Measurements from ENCODE around the gene SSBP1. TPM values are rescaled to one million over a fixed set of nuclear protein-coding genes. Genes with fewer than 3 reads are reported as not detected.

SSBP1 gene
- total and polyA plus RNA-seq, 2 experiments from 2014 or later, result 283 to 1,006 TPM

GRCh38 chr7:141712603-141713255, 25.4 kb upstream of the SSBP1 start (continued):
- TF ChIP-seq ETS1 (IDR thresholded peaks at IDR 0.05), result no peak
- no peak for TF ChIP-seq EZH2 (IDR thresholded peaks at IDR 0.05; ENCODE audit: low read depth, unreplicated experiment)
- TF ChIP-seq JUNB (IDR thresholded peaks at IDR 0.05; ENCODE audit: unreplicated experiment), result no peak
- TF ChIP-seq CTCF (conservative IDR thresholded peaks at IDR 0.05; ENCODE audit: low read depth in 2 of 2), result no peak

GRCh38 chr7:141713890-141714289, 24.3 kb upstream of the SSBP1 start:
- TF ChIP-seq ZNF462 (CRISPR knock-in tag; IDR thresholded peaks at IDR 0.05) (0 out of 2 replicates have a peak, but pooled peaks have one; percentile 22), ZNF331 (CRISPR knock-in tag; IDR thresholded peaks at IDR 0.05; ENCODE audit: low read depth) (no peak), EZH2phosphoT487 (IDR thresholded peaks at IDR 0.05; ENCODE audit: unreplicated experiment) (no peak), STAT1 (IDR thresholded peaks at IDR 0.05; ENCODE audit: unreplicated experiment) (no peak), ZNF114 (CRISPR knock-in tag; IDR thresholded peaks at IDR 0.05) (no peak)
- H4K20me1 ChIP-seq (replicated peaks; ENCODE audit: insufficient read depth), result no peaks in the 10 kb centered on the region
- H3K4me2 ChIP-seq, result no peak overlapping the region
- no peaks in the 10 kb centered on the region for H3K27me3 ChIP-seq (ENCODE audit: insufficient read depth)
- Mint-ChIP-seq H3K36me3 (ENCODE audit: low read depth) (no peaks in the 10 kb centered on the region), H3K27ac (no peak overlapping the region), H3K4me1 (peaks cover 63% of the 10 kb centered on the region), H3K9me3 (no peaks in the 10 kb centered on the region), H3K27me3 (ENCODE audit: insufficient read depth, low read depth, poor library complexity) (peaks cover 7% of the 10 kb centered on the region), H3K4me3 (no peak overlapping the region)
- H3K79me2 ChIP-seq (replicated peaks; ENCODE audit: insufficient read depth), result no peaks in the 10 kb centered on the region
- no peaks in the 10 kb centered on the region for H3F3A ChIP-seq (replicated peaks; ENCODE audit: low read depth)
- H3K36me3 ChIP-seq (ENCODE audit: insufficient read depth), result no peaks in the 10 kb centered on the region
- H3K27ac ChIP-seq (ENCODE audit: low read depth), result no peak overlapping the region
- no peak overlapping the region for H3K4me3 ChIP-seq
- no peaks in the 10 kb centered on the region for H3K9me2 ChIP-seq (ENCODE audit: insufficient read depth)
- peaks cover 43% of the 10 kb centered on the region for H3K4me1 ChIP-seq (ENCODE audit: insufficient read depth)
- ATAC-seq, result no peak
- no peak overlapping the region for H2AFZ ChIP-seq
- DNase-seq (ENCODE audit: low spot score), result no peak
